BLaER1 (cell line): ENCODE measurements around the gene CORO1C.

Experiments
- H3K27ac ChIP-seq: shearing (Covaris generic); formaldehyde crosslinking; 2 replicates; pipeline ENCODE4 v1.8.1; 2022
- H3K27me3 ChIP-seq: shearing (Covaris generic); formaldehyde crosslinking; 2 replicates; pipeline ENCODE4 v1.8.1; 2022
- H3K36me3 ChIP-seq: shearing (Covaris generic); formaldehyde crosslinking; 2 replicates; pipeline ENCODE4 v1.8.1; 2022
- H3K4me1 ChIP-seq: shearing (Covaris generic); formaldehyde crosslinking; 2 replicates; pipeline ENCODE4 v1.8.1; 2022
- H3K4me2 ChIP-seq: shearing (Covaris generic); formaldehyde crosslinking; 2 replicates; pipeline ENCODE4 v1.8.1; 2022
- H3K4me3 ChIP-seq: shearing (Covaris generic); formaldehyde crosslinking; 2 replicates; pipeline ENCODE4 v1.8.1; 2022
- H3K9ac ChIP-seq: shearing (Covaris generic); formaldehyde crosslinking; 2 replicates; pipeline ENCODE4 v1.8.1; 2022
- H3K9me3 ChIP-seq: shearing (Covaris generic); formaldehyde crosslinking; 2 replicates; pipeline ENCODE4 v1.8.1; 2022
- H4K20me1 ChIP-seq: shearing (Covaris generic); formaldehyde crosslinking; 2 replicates; pipeline ENCODE4 v1.8.1; 2022
- Cebpa-rat ChIP-seq: shearing (Covaris generic); IDR thresholded peaks from 2 replicates; pipeline ENCODE4 v1.8.1; 2022

Gene CORO1C

GRCh38 chr12:108720757-108721514 is 10.4 kb downstream of the CORO1C start:
- Histone ChIP-seq H3K4me2 (no peak overlapping the region), H3K9ac (no peak overlapping the region), H3K36me3 (peaks cover 7% of the 10 kb centered on the region; the same call in 1 of the 2 replicates), H3K9me3 (no peaks in the 10 kb centered on the region), H3K4me1 (peaks cover 54% of the 10 kb centered on the region), H4K20me1 (peaks cover 95% of the 10 kb centered on the region), H3K27me3 (no peaks in the 10 kb centered on the region), H3K27ac (no peak overlapping the region), H3K4me3 (no peak overlapping the region)
- no peak for TF ChIP-seq Cebpa-rat

GRCh38 chr12:108717243-108717642 is 14.1 kb downstream of the CORO1C start:
- no peak overlapping the region for H3K4me2 ChIP-seq
- no peak overlapping the region for H3K9ac ChIP-seq
- peaks cover 54% of the 10 kb centered on the region for H3K4me1 ChIP-seq
- TF ChIP-seq Cebpa-rat: no peak
- no peaks in the 10 kb centered on the region for H3K27me3 ChIP-seq
- no peaks in the 10 kb centered on the region for H3K9me3 ChIP-seq
- no peak overlapping the region for H3K4me3 ChIP-seq
- peaks cover 7% of the 10 kb centered on the region; the same call in 1 of the 2 replicates for H3K36me3 ChIP-seq
- peaks cover 94% of the 10 kb centered on the region for H4K20me1 ChIP-seq
- H3K27ac ChIP-seq: no peak overlapping the region

DNA sequence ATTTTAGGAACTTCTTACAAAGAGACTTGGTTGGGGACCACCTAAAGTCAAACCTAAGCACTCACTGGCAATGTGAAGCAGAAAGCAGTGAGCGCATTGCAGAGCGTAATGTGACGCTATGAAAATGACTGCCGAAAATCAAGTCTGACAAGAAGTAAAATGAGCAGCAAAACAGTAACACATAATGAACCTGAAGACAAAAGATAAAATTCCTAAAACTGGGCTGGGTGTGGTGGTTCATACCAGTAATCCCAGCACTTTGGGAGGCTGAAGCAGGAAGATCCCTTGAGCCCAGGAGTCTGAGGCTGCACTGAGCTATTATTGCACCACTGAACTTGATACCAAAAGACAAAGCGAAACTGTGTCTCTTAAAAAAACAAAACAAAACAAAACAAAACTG is 16.5 kb downstream of the CORO1C start:
- Histone ChIP-seq H3K27me3 (no peaks in the 10 kb centered on the region), H3K4me2 (peak overlapping the region; percentile 55), H3K9me3 (no peaks in the 10 kb centered on the region), H3K4me1 (peaks cover 63% of the 10 kb centered on the region), H3K36me3 (peaks cover 7% of the 10 kb centered on the region; the same call in 1 of the 2 replicates), H3K27ac (no peak overlapping the region), H3K9ac (no peak overlapping the region), H4K20me1 (peaks cover 94% of the 10 kb centered on the region), H3K4me3 (no peak overlapping the region)
- no peak for TF ChIP-seq Cebpa-rat

DNA sequence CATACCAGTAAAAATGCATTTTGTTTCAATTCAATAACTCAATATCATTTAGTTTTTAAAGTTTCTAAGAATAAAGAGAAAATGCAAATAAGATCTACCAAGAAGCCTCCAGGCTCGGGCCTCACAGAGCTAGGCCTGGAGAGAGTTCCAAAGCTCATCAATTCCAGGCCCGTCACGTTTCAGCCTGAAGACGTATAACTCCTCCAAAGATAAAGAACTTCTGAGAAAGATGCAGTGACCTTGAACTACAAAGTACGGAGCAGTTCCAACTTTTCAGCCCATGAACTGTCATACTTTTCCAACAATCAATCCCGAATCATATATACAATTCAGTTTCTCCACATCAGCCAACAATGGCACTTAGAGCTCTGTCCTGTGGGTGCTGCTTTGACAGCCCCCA is 17.8 kb downstream of the CORO1C start:
- TF ChIP-seq Cebpa-rat: no peak
- no peak overlapping the region for H3K27ac ChIP-seq
- no peak overlapping the region for H3K9ac ChIP-seq
- H3K9me3 ChIP-seq: no peaks in the 10 kb centered on the region
- H3K4me3 ChIP-seq: no peak overlapping the region
- peaks cover 95% of the 10 kb centered on the region for H4K20me1 ChIP-seq
- H3K36me3 ChIP-seq: peaks cover 7% of the 10 kb centered on the region; the same call in 1 of the 2 replicates
- H3K4me2 ChIP-seq: 0 out of 2 replicates have a peak overlapping the region, but pooled peaks have one; percentile 63
- no peaks in the 10 kb centered on the region for H3K27me3 ChIP-seq
- H3K4me1 ChIP-seq: peaks cover 63% of the 10 kb centered on the region

GRCh38 chr12:108712925-108713203 is 18.5 kb downstream of the CORO1C start:
- no peak overlapping the region for H3K4me3 ChIP-seq
- peak overlapping the region; percentile 63 for H3K4me2 ChIP-seq
- peaks cover 98% of the 10 kb centered on the region for H4K20me1 ChIP-seq
- H3K9ac ChIP-seq: no peak overlapping the region
- peaks cover 7% of the 10 kb centered on the region; the same call in 1 of the 2 replicates for H3K36me3 ChIP-seq
- H3K9me3 ChIP-seq: no peaks in the 10 kb centered on the region
- no peaks in the 10 kb centered on the region for H3K27me3 ChIP-seq
- H3K27ac ChIP-seq: no peak overlapping the region
- H3K4me1 ChIP-seq: peaks cover 63% of the 10 kb centered on the region
- no peak for TF ChIP-seq Cebpa-rat

DNA sequence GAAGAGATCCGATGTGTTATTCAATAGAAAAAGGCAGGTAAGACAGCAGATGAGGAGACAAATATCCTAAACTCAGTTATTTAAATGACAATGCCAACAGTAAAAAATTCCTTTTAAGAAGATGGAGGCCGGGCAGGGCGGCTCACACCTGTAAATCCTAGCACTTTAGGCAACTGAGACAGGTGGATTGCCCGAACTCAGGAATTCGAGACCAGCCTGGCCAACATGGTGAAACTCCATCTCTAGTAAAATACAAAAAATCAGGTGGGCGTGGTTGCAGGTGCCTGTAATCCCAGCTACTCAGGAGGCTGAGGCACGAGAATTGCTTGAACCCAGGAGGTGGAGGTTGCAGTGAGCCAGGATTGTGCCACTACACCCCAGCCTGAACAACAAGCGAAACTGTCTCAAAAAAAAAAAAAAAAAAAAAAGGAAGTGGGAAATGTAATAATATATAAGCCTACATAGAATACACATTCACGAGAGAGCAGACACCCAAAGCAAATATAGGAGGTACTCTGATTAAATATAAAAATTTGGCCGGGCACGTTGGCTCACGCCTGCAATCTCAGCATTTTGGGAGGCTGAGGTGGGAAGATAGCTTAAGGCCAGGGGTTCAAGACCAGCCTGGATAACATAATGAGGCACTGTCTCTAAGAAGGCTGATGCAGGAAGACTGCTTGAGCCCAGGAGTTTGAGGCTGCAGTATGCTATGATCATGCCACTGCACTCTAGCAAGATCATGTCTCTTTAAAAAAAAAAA is 19.0 kb downstream of the CORO1C start:
- Histone ChIP-seq H3K9ac (no peak overlapping the region), H3K4me3 (no peak overlapping the region), H3K36me3 (peaks cover 5% of the 10 kb centered on the region; the same call in 1 of the 2 replicates), H3K27ac (no peak overlapping the region), H3K4me1 (peaks cover 64% of the 10 kb centered on the region), H3K4me2 (peak overlapping the region; percentile 63), H3K27me3 (no peaks in the 10 kb centered on the region), H4K20me1 (peaks cover 98% of the 10 kb centered on the region), H3K9me3 (no peaks in the 10 kb centered on the region)
- no peak for TF ChIP-seq Cebpa-rat

GRCh38 chr12:108711489-108712164 is 19.7 kb downstream of the CORO1C start:
- Histone ChIP-seq H3K27ac (no peak overlapping the region), H4K20me1 (peaks cover 98% of the 10 kb centered on the region), H3K4me2 (peak overlapping the region; percentile 63), H3K9me3 (no peaks in the 10 kb centered on the region), H3K4me1 (peaks cover 60% of the 10 kb centered on the region), H3K27me3 (no peaks in the 10 kb centered on the region), H3K36me3 (no peaks in the 10 kb centered on the region), H3K9ac (no peak overlapping the region), H3K4me3 (no peak overlapping the region)
- TF ChIP-seq Cebpa-rat: no peak

- Histone ChIP-seq H3K4me1 (peaks cover 41% of the 10 kb centered on the region), H3K9ac (no peak overlapping the region), H3K4me3 (no peak overlapping the region), H3K27ac (no peak overlapping the region), H3K4me2 (no peak overlapping the region), H3K9me3 (no peaks in the 10 kb centered on the region), H3K36me3 (0 out of 2 replicates have a peak, but pooled peaks cover 7% of the 10 kb centered on the region), H3K27me3 (no peaks in the 10 kb centered on the region), H4K20me1 (peaks cover 100% of the 10 kb centered on the region)
- no peak for TF ChIP-seq Cebpa-rat
Measured at GRCh38 chr12:108709697-108710096, 21.6 kb downstream of the CORO1C start.

DNA sequence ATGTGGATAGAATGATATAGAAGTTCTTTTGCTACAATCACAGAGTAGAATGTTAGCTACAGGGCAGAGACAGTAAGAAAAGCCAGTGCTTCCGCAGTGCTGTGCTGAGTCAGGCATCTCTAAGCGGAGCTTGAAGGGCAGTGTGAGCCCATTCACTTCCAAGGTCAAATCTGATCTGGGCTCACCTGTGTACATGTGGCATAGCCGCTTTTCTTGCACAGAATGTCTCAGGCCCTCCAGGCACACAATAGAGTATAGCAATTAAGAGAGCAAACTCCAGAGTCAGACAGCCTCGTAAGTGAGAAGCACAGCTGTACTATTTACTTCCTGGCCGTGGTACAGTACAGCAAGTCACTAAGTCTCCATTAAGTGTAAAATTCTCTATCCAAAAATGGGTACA is 26.8 kb downstream of the CORO1C start:
- H3K4me2 ChIP-seq: no peak overlapping the region
- no peak overlapping the region for H3K4me3 ChIP-seq
- H3K27me3 ChIP-seq: no peaks in the 10 kb centered on the region
- peaks cover 97% of the 10 kb centered on the region for H4K20me1 ChIP-seq
- no peak overlapping the region for H3K27ac ChIP-seq
- H3K4me1 ChIP-seq: peaks cover 35% of the 10 kb centered on the region
- H3K36me3 ChIP-seq: peaks cover 23% of the 10 kb centered on the region
- H3K9ac ChIP-seq: no peak overlapping the region
- no peak for TF ChIP-seq Cebpa-rat
- H3K9me3 ChIP-seq: no peaks in the 10 kb centered on the region
